CD14-positive monocyte (primary cell): ENCODE data around the gene OSBPL2. TPM values are rescaled to one million over a fixed set of nuclear protein-coding genes. Genes with fewer than 3 reads are reported as not detected.

ENCODE experiments used
- DNase-seq, 3 donors: peaks; one replicate each; pipeline ENCODE4 v3.0.0-alpha.2; 2011 to 2022
- H2AFZ ChIP-seq: 2 replicates; pipeline ENCODE4 v1.6.0; 2012; ENCODE audit warnings: mild to moderate bottlenecking, low read depth, low read length, inconsistent platforms; ENCODE audit not compliant: insufficient read depth, poor library complexity, severe bottlenecking
- H3K27ac ChIP-seq, 2 donors: 1 replicate in 1 of 2; 2 replicates in 1 of 2; pipeline ENCODE4 v1.5.1; 2012 to 2013; ENCODE audit warnings: low read length in 2 of 2, control low read depth in 1 of 2, inconsistent platforms in 1 of 2, low read depth in 1 of 2, mild to moderate bottlenecking in 1 of 2
- H3K27me3 ChIP-seq, 2 donors: one replicate each; pipeline versions ENCODE4 v1.6.0 to v1.6.1; 2011 to 2013; ENCODE audit warnings: low read length in 2 of 2; ENCODE audit not compliant: control insufficient read depth in 2 of 2, insufficient read depth in 2 of 2
- H3K36me3 ChIP-seq, 2 donors: replicated peaks in 1 of 2; 1 replicate in 1 of 2; 2 replicates in 1 of 2; pipeline versions ENCODE4 v1.5.1 to v1.6.1; 2012 to 2013; ENCODE audit warnings: low read length in 2 of 2, control low read depth in 1 of 2, inconsistent platforms in 1 of 2, mild to moderate bottlenecking in 1 of 2; ENCODE audit not compliant: insufficient read depth in 2 of 2, control insufficient read depth in 1 of 2
- H3K4me1 ChIP-seq, 2 donors: 1 replicate in 1 of 2; 2 replicates in 1 of 2; pipeline versions ENCODE4 v1.5.1 to v1.6.1; 2012 to 2013; ENCODE audit warnings: low read length in 2 of 2, control low read depth in 1 of 2, inconsistent platforms in 1 of 2, mild to moderate bottlenecking in 1 of 2, moderate library complexity in 1 of 2; ENCODE audit not compliant: insufficient read depth in 2 of 2, control insufficient read depth in 1 of 2
- H3K4me2 ChIP-seq: replicated peaks from 2 replicates; pipeline ENCODE3; 2012; ENCODE audit warnings: low read length, moderate library complexity, mild to moderate bottlenecking; ENCODE audit not compliant: poor library complexity, severe bottlenecking; ENCODE audit errors: extremely low read depth
- H3K4me3 ChIP-seq, 3 experiments: fragments of 200-600 bp in 1 of 3; sonication (generic) in 1 of 3; replicated peaks in 1 of 3; 1 replicate in 2 of 3; 2 replicates in 1 of 3; pipeline ENCODE4 v1.5.1; 2011 to 2013; ENCODE audit warnings: low read length in 3 of 3, mild to moderate bottlenecking in 3 of 3, control low read depth in 2 of 3, low read depth in 2 of 3, inconsistent platforms in 1 of 3, moderate library complexity in 1 of 3
- H3K79me2 ChIP-seq: 2 replicates; pipeline ENCODE4 v1.6.0; 2012; ENCODE audit warnings: mild to moderate bottlenecking, control low read depth, inconsistent platforms, low read length, moderate library complexity; ENCODE audit not compliant: insufficient read depth
- H3K9ac ChIP-seq: 2 replicates; pipeline ENCODE4 v1.6.0; 2017; ENCODE audit warnings: low read length, mild to moderate bottlenecking; ENCODE audit not compliant: insufficient read depth, poor library complexity, severe bottlenecking
- H3K9me3 ChIP-seq, 2 donors: replicated peaks in 1 of 2; 1 replicate in 1 of 2; 2 replicates in 1 of 2; pipeline versions ENCODE4 v1.5.1 to v1.6.1; 2012 to 2013; ENCODE audit warnings: low read length in 2 of 2, control low read depth in 1 of 2; ENCODE audit not compliant: control insufficient read depth in 1 of 2, insufficient read depth in 1 of 2
- H4K20me1 ChIP-seq: 2 replicates; pipeline ENCODE4 v1.6.0; 2012; ENCODE audit warnings: mild to moderate bottlenecking, low read length, control low read depth, moderate library complexity; ENCODE audit not compliant: insufficient read depth
- H3K27ac Mint-ChIP-seq, 7 donors: one replicate each; pipeline ENCODE4 v1.8.0; 2020; ENCODE audit warnings: mild to moderate bottlenecking in 7 of 7, mixed read lengths in 7 of 7, moderate library complexity in 6 of 7, inconsistent platforms in 2 of 7
- H3K27me3 Mint-ChIP-seq, 3 donors: one replicate each; pipeline ENCODE4 v1.8.0; 2021 to 2022; ENCODE audit warnings: low read depth in 3 of 3, mild to moderate bottlenecking in 3 of 3, mixed read lengths in 3 of 3, moderate library complexity in 3 of 3, inconsistent platforms in 1 of 3
- H3K36me3 Mint-ChIP-seq, 2 donors: one replicate each; pipeline ENCODE4 v1.8.0; 2020; ENCODE audit warnings: mixed read lengths in 2 of 2, inconsistent platforms in 1 of 2, mild to moderate bottlenecking in 1 of 2
- H3K4me1 Mint-ChIP-seq: one replicate; pipeline ENCODE4 v1.8.0; 2020; ENCODE audit warnings: mild to moderate bottlenecking, mixed read lengths
- H3K4me3 Mint-ChIP-seq, 2 donors: one replicate each; pipeline ENCODE4 v1.8.0; 2020; ENCODE audit warnings: mild to moderate bottlenecking in 2 of 2, mixed read lengths in 2 of 2, moderate library complexity in 1 of 2
- H3K9me3 Mint-ChIP-seq, 7 donors: one replicate each; pipeline ENCODE4 v1.8.0; 2020 to 2022; ENCODE audit warnings: mixed read lengths in 7 of 7, mild to moderate bottlenecking in 6 of 7, moderate library complexity in 6 of 7, inconsistent platforms in 2 of 7
- CTCF ChIP-seq: fragments of 200-600 bp; IDR thresholded peaks from one replicate; pipeline ENCODE4 v1.8.0; 2022; ENCODE audit warnings: antibody characterized with exemption, mild to moderate bottlenecking
- WGBS: methylation state at CpG from one replicate; pipeline ENCODE4 v1.1.5; 2013; ENCODE audit warnings: missing lambda C conversion rate; ENCODE audit not compliant: insufficient coverage; 5-methylcytosine and 5-hydroxymethylcytosine counted together
- intact Hi-C, 2 donors: fragments of 100-400 bp; cut with micrococcal nuclease; formaldehyde crosslinking; loops; one replicate each; pipeline versions ENCODE4 v1.15.0 to v1.15.1; 2023
- polyA plus RNA-seq, 3 donors: library from polyadenylated mRNA; depleted of rRNA in 1 of 3; unstranded in 2 of 3; stranded (reverse) in 1 of 3; fragments of 300-500 nt in 2 of 3; fragments of >200 nt in 1 of 3; fragmentation: Illumina TruSeq in 2 of 3; gene quantifications; 1 replicate in 2 of 3; 2 replicates in 1 of 3; pipeline ENCODE4 v1.2.3, GENCODE V29; 2012 to 2021

Gene OSBPL2
- polyA plus RNA-seq, 3 donors: 12.9 to 29.1 (median 17.9) TPM

GRCh38 chr20:62298577-62299249 lies 60.4 kb downstream of the OSBPL2 start:
- no peak overlapping the region for H3K4me3 ChIP-seq
- no peak for TF ChIP-seq CTCF
- H4K20me1 ChIP-seq: peaks cover 4% of the 10 kb centered on the region
- H3K36me3 Mint-ChIP-seq: peaks cover 25 to 37% of the 10 kb centered on the region in 2 donors
- DNase-seq: no peak
- no peak overlapping the region for H3K27ac ChIP-seq
- no peak overlapping the region for H3K4me2 ChIP-seq
- no peaks in the 10 kb centered on the region for H3K27me3 ChIP-seq
- intact Hi-C loops: no loop called here
- H2AFZ ChIP-seq: no peak overlapping the region
- H3K9me3 Mint-ChIP-seq: no peaks in the 10 kb centered on the region
- H3K4me1 ChIP-seq: peaks cover 3 to 7% of the 10 kb centered on the region in 2 donors
- H3K9ac ChIP-seq: no peak overlapping the region
- H3K27me3 Mint-ChIP-seq: peaks cover 0 to 3% (median 0%) of the 10 kb centered on the region in 3 donors
- peaks cover 8% of the 10 kb centered on the region for H3K79me2 ChIP-seq
- H3K27ac Mint-ChIP-seq: no peak overlapping the region
- no peaks in the 10 kb centered on the region for H3K9me3 ChIP-seq
- H3K4me3 Mint-ChIP-seq: no peak overlapping the region
- H3K4me1 Mint-ChIP-seq: peaks cover 8% of the 10 kb centered on the region
- 96% methylated on average over 25 of the region's 33 CpGs for WGBS
- H3K36me3 ChIP-seq: peaks cover 24 to 32% of the 10 kb centered on the region in 2 donors

GRCh38 chr20:62299666-62300236 lies 61.4 kb downstream of the OSBPL2 start:
- 91% methylated on average over 11 of the region's 12 CpGs for WGBS
- intact Hi-C loops: loop anchor here (2.0 to 10.0 kb wide), 9 partner anchors 62 to 635 kb away; partner anchors contain the start of genes CABLES2 (in 1 of the 2), GID8 (in 1 of the 2), LSM14B (in 1 of the 2) and MTG2 (in 1 of the 2)
- Histone ChIP-seq H2AFZ (no peak overlapping the region), H3K27ac (no peak overlapping the region), H3K4me1 (peaks cover 13 to 17% of the 10 kb centered on the region in 2 donors), H3K9me3 (no peaks in the 10 kb centered on the region), H3K79me2 (peaks cover 19% of the 10 kb centered on the region), H3K4me2 (no peak overlapping the region), H3K36me3 (peaks cover 20 to 28% of the 10 kb centered on the region in 2 donors), H3K9ac (no peak overlapping the region), H4K20me1 (peaks cover 14% of the 10 kb centered on the region), H3K27me3 (no peaks in the 10 kb centered on the region), H3K4me3 (no peak overlapping the region)
- Mint-ChIP-seq H3K27ac (peak overlapping the region in 1 of 7 donors; percentile 30), H3K36me3 (peaks cover 21 to 37% of the 10 kb centered on the region in 2 donors), H3K9me3 (no peaks in the 10 kb centered on the region), H3K4me1 (peaks cover 18% of the 10 kb centered on the region), H3K27me3 (peaks cover 0 to 3% (median 3%) of the 10 kb centered on the region in 3 donors), H3K4me3 (no peak overlapping the region)
- no peak for TF ChIP-seq CTCF
- DNase-seq: no peak
